ENCODE results near the gene ARHGAP10.

DNA sequence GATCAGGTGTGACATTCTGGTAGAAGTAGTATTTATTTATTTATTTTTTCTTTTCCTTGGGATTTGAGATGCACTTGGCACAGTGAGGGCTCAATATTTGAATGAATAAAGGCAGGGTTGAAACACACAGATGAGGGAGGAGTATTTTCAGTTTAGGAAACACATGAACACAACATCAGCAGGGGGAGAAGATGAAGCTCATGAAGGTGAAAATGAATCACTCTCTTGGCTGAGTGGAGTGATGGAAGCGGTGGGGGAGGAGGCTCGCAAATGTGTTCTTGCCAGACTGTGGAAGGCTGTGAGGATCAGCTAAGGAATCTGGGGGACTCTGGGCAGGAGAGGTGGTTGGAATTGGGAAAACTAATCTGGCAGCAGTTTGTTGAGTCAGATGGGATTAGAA, 55.3 kb downstream of the ARHGAP10 start:
- TF ChIP-seq POLR2AphosphoS5 (IDR thresholded peaks at IDR 0.05; ENCODE audit: low read depth, low read length) (no peak), TAF1 (IDR thresholded peaks at IDR 0.05; ENCODE audit: low read depth, low read length) (no peak), POLR2A (IDR thresholded peaks at IDR 0.05; ENCODE audit: low read depth, low read length) (no peak)
